Endothelial cell (in vitro differentiated cells): ENCODE data around the gene FIBCD1. TPM values are rescaled to one million over a fixed set of nuclear protein-coding genes. Genes with fewer than 3 reads are reported as not detected.

Experiments
- DNase-seq: peaks from one replicate; pipeline ENCODE4 v3.0.0; 2021; ENCODE audit warnings: low spot score
- H3K27ac Mint-ChIP-seq: one replicate; pipeline ENCODE4 v1.8.0; 2021; ENCODE audit warnings: mixed read lengths, inconsistent platforms; ENCODE audit not compliant: unreplicated experiment
- H3K27me3 Mint-ChIP-seq: one replicate; pipeline ENCODE4 v1.8.0; 2021; ENCODE audit warnings: mild to moderate bottlenecking, moderate library complexity, mixed read lengths, inconsistent platforms; ENCODE audit not compliant: unreplicated experiment
- H3K36me3 Mint-ChIP-seq: one replicate; pipeline ENCODE4 v1.8.0; 2021; ENCODE audit warnings: mild to moderate bottlenecking, low read depth, mixed read lengths, inconsistent platforms; ENCODE audit not compliant: unreplicated experiment
- H3K4me1 Mint-ChIP-seq: one replicate; pipeline ENCODE4 v1.8.0; 2021; ENCODE audit warnings: mild to moderate bottlenecking, mixed read lengths, inconsistent platforms; ENCODE audit not compliant: unreplicated experiment
- H3K4me3 Mint-ChIP-seq: one replicate; pipeline ENCODE4 v1.8.0; 2021; ENCODE audit warnings: mild to moderate bottlenecking, mixed read lengths, inconsistent platforms; ENCODE audit not compliant: unreplicated experiment
- H3K9me3 Mint-ChIP-seq: one replicate; pipeline ENCODE4 v1.8.0; 2021; ENCODE audit warnings: mixed read lengths, inconsistent platforms; ENCODE audit not compliant: unreplicated experiment
- total RNA-seq: library from RNA; stranded (reverse); fragmentation: NEBNext Ultra II Directional; extraction: Animal tissue kit (Norgen Biotek cat#: 25700); gene quantifications from one replicate; pipeline ENCODE4 v1.2.1, GENCODE V29; 2021; ENCODE audit not compliant: unreplicated experiment
- TF ChIP-seq, protein P1 (sequence below): fragments of 200-600 bp; sonication (generic); IDR thresholded peaks from one replicate; pipeline ENCODE4 v1.5.0; 2021; ENCODE audit warnings: antibody characterized with exemption; ENCODE audit not compliant: unreplicated experiment

The FIBCD1 gene
- total RNA-seq, 1 donor from 2014 or later: 0.33 TPM

DNA sequence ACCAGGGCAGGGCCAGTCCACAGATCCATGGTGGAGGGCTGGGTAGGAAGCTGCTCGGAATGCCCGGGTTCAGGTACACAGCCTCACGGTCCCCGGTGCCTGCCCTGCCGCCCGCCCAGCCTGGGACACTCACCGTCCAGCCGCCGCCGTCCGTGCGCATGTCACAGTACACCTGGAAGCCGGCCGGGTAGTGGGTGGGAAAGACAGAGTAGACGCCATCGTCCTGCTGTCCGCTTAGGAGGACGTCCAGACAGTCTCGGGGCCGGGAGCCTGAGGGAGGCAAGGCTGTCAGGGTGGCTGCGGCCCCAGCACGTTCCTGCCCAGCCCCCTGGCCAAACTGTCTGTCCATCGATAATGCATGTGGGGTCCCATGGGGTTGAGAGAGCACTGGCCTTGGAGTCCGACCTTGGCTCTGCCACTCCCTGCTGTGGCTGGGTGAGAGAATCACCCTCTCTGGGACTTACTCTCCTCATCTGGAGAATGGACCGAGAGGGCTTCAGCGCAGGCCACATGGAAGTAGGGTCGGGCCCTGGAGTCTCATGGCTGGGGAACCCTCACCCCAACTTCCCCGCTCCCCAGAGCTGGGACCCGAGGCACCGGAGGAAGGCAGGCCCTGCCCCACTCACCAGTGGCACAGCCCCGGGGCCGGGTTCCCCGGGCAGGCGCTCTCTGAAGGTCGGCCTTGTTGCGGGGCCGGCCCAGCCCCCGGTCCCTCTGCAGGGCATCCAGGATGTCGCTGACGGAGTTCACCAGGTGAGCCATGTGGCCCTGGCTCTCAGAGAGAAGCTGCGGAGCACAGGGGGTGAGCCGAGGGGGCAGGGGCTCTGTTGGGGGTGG is 15.2 kb downstream of the FIBCD1 start:
- no peak overlapping the region for H3K4me3 Mint-ChIP-seq
- TF ChIP-seq, protein P1, sequence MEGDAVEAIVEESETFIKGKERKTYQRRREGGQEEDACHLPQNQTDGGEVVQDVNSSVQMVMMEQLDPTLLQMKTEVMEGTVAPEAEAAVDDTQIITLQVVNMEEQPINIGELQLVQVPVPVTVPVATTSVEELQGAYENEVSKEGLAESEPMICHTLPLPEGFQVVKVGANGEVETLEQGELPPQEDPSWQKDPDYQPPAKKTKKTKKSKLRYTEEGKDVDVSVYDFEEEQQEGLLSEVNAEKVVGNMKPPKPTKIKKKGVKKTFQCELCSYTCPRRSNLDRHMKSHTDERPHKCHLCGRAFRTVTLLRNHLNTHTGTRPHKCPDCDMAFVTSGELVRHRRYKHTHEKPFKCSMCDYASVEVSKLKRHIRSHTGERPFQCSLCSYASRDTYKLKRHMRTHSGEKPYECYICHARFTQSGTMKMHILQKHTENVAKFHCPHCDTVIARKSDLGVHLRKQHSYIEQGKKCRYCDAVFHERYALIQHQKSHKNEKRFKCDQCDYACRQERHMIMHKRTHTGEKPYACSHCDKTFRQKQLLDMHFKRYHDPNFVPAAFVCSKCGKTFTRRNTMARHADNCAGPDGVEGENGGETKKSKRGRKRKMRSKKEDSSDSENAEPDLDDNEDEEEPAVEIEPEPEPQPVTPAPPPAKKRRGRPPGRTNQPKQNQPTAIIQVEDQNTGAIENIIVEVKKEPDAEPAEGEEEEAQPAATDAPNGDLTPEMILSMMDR: no peak
- no peaks in the 10 kb centered on the region for H3K36me3 Mint-ChIP-seq
- peaks cover 4% of the 10 kb centered on the region for H3K4me1 Mint-ChIP-seq
- no peak for DNase-seq
- H3K27me3 Mint-ChIP-seq: peaks cover 7% of the 10 kb centered on the region
- no peak overlapping the region for H3K27ac Mint-ChIP-seq
- H3K9me3 Mint-ChIP-seq: no peaks in the 10 kb centered on the region

DNA sequence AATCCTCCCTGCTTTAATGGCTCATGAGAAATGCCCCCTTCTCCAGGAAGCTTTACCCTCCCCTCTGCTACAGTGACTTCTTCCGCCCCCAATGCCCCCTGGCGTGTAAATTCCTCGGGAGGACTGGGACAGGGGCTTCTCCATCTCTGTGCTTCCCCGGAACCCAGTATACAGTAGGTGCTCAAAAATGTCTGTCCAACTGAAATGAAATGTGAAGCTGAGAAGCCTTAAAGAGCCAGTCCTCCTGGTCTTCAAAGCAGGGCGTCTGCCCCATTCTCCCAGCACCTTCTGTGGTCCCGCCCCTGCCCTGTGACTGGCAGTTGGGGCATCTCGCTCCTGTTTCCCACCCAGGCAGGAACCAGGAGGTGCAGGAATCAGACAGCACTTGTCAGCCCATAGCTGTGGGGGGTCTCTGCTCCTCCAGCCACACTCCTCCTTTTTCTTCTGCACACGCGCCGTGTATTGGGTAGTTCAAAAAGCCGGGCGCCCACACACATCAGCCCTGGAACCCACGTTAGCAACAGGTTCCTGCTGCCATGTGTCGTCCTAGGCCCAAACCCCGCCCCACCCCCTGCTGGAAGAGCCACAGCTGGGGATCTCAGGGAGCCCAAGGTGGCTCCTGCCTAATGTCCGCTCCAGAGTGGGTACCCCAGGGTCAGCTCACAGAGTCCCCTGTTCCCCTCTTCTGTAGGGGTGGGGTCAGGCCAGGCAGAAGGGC is 16.0 kb downstream of the FIBCD1 start:
- no peak for DNase-seq
- TF ChIP-seq, protein P1: no peak
- Mint-ChIP-seq H3K27ac (no peak overlapping the region), H3K9me3 (no peaks in the 10 kb centered on the region), H3K4me1 (peaks cover 4% of the 10 kb centered on the region), H3K36me3 (no peaks in the 10 kb centered on the region), H3K27me3 (peaks cover 7% of the 10 kb centered on the region), H3K4me3 (no peak overlapping the region)

DNA sequence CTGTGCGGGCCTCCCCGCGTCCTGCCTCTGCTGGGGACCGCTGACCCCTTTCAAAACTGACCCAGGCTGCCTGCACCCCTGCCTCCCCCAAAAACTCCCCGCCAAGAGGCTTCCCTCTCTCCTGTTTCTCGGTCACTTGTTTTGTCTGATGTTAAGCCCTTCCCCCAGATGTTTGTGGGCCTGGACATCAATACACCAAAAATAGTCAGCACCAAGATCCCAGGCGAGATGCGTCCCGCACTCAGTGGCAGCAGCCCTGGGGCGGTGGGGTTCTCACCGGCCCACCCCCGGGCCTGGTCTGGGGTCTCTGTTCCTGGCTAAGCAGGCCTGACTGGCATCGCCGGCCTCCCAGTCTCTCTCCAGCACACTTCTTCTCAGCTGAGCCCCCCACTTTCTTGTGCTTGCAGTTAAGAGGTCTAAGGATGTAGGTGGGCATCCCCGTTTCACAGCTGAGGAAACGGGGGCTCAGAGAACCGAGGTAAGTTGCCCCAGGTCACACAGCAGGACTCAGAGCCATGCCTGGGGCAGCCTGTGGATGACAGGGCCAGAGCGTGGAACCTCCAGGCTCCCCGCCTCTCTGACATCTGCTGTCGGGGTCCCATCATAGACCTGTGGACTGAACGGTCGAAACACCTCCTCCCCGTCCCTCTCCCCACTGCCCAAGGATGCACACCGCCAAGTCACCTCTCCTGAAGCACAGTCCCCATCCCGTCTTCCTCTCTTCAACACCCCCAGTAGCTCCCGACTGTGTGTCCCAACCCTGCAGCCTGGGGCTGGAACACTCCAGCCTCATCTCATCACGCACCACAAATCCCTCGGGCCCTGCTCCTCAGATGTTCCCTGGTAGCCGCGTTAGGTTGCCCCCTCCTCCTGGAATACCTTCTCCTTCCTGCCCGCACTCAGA is 16.8 kb downstream of the FIBCD1 start:
- no peak for DNase-seq
- H3K27ac Mint-ChIP-seq: no peak overlapping the region
- no peak overlapping the region for H3K4me3 Mint-ChIP-seq
- TF ChIP-seq, protein P1: no peak
- no peaks in the 10 kb centered on the region for H3K9me3 Mint-ChIP-seq
- no peaks in the 10 kb centered on the region for H3K36me3 Mint-ChIP-seq
- H3K27me3 Mint-ChIP-seq: peaks cover 7% of the 10 kb centered on the region
- peaks cover 4% of the 10 kb centered on the region for H3K4me1 Mint-ChIP-seq

GRCh38 chr9:130921300-130921988 is 17.6 kb downstream of the FIBCD1 start:
- Mint-ChIP-seq H3K27ac (no peak overlapping the region), H3K4me1 (peaks cover 4% of the 10 kb centered on the region), H3K36me3 (no peaks in the 10 kb centered on the region), H3K27me3 (peaks cover 7% of the 10 kb centered on the region), H3K4me3 (no peak overlapping the region), H3K9me3 (no peaks in the 10 kb centered on the region)
- TF ChIP-seq, protein P1: no peak
- DNase-seq: no peak
